Thyroid gland (tissue), 4 donors: ENCODE measurements around the gene PRLH. TPM values are rescaled to one million over a fixed set of nuclear protein-coding genes. Genes with fewer than 3 reads are reported as not detected.
A peak's percentile ranks its signal among the peaks of the same experiment; 100 is the strongest.

Experiments
- DNase-seq, 2 donors: peaks; one replicate each; pipeline ENCODE4 v3.0.0-alpha.2; 2019
- H3K27ac ChIP-seq, 3 donors: fragments of 200-600 bp; sonication (generic); 1 replicate in 2 of 3; 2 replicates in 1 of 3; pipeline ENCODE4 v1.5.1; 2016 to 2019; ENCODE audit warnings: mild to moderate bottlenecking in 1 of 3, moderate library complexity in 1 of 3
- H3K27me3 ChIP-seq: fragments of 200-600 bp; sonication (generic); one replicate; pipeline ENCODE4 v1.5.1; 2019
- H3K36me3 ChIP-seq, 2 donors: fragments of 200-600 bp; sonication (generic); one replicate each; pipeline ENCODE4 v1.5.1; 2016 to 2019
- H3K4me1 ChIP-seq, 2 donors: fragments of 200-600 bp; sonication (generic); one replicate each; pipeline ENCODE4 v1.5.1; 2017 to 2019
- H3K4me3 ChIP-seq, 3 donors: fragments of 200-600 bp; sonication (generic); replicated peaks in 1 of 3; 1 replicate in 2 of 3; 2 replicates in 1 of 3; pipeline ENCODE4 v1.5.1; 2016; ENCODE audit warnings: mild to moderate bottlenecking in 1 of 3
- H3K9me3 ChIP-seq: fragments of 200-600 bp; sonication (generic); one replicate; pipeline ENCODE4 v1.5.1; 2017
- POLR2A ChIP-seq, 2 donors: fragments of 450-650 bp; IDR thresholded peaks; one replicate each; pipeline ENCODE4 v1.6.1; 2017; ENCODE audit warnings: antibody characterized with exemption in 2 of 2, mild to moderate bottlenecking in 2 of 2, moderate library complexity in 1 of 2
- WGBS, 2 donors: methylation state at CpG; one replicate each; pipeline ENCODE4 v1.1.5; 2017; 5-methylcytosine and 5-hydroxymethylcytosine counted together
- intact Hi-C: fragments of 100-400 bp; cut with DNase I; formaldehyde crosslinking; loops from one replicate; pipeline ENCODE4 v1.15.1; 2023
- total RNA-seq, 4 donors: library from RNA; depleted of rRNA; stranded (reverse); fragments of >200 nt; gene quantifications; one replicate each; pipeline ENCODE4 v1.2.3, GENCODE V29; 2016
- TF ChIP-seq, protein P1 (sequence below), 6 experiments: fragments of 200-600 bp in 3 of 6; fragments of 450-650 bp in 3 of 6; sonication (generic) in 3 of 6; IDR thresholded peaks; one replicate each; pipeline ENCODE4 v1.5.1; 2016 to 2019; ENCODE audit warnings: antibody characterized with exemption in 6 of 6, mild to moderate bottlenecking in 2 of 6, inconsistent platforms in 1 of 6, moderate library complexity in 1 of 6

Gene PRLH
- total RNA-seq, 4 donors from 2014 or later, result not detected

DNA sequence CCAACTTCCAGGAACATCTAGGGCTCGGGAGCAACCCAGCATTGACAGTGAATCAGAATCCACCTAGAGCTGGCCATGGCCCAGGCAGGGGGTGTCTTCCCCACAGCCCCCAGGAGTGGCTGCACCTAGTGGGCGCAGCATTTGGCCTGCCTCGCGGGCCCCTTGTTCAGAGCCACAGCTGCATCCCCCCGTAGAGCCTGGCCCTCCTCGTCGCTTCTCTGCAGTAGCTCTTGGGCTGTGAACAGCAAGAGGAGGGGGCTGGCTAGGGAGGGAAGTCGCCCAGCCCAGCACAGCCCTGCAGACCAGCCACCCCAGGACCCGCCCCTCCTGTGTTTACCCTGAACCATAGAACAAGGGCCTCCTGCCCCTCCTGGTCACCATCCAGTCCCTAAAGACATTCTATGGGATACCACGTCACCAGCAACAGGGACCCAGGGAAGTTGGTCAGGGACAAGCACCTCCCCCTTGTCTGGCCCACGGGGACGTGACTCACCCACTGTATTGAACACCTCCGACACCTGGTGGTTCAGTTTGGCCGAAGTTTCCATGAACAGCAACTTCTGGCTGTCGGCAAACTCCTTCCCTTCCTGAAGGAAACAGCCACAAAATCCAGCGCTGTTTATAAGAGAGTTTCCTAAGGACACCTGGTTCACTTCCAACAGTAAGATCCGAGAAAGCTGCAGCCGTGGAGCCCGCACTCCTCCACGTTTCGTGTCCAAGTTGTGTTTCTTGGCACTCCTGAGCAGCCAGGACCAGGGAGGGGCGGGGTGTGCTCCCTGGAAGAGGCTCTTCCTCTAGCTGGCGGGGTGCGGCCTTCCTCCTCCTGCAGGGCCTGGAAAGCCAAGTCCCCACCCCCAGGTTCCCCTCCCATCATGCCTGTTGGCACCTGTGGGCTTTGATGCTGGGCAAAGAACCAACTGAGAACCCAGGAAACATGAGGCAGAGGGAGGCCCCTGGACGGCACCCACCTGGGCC, 8.8 kb downstream of the PRLH start:
- Histone ChIP-seq H3K27ac (peak overlapping the region in 1 of 3 donors; percentile 5), H3K9me3 (no peaks in the 10 kb centered on the region), H3K27me3 (no peaks in the 10 kb centered on the region), H3K36me3 (no peaks in the 10 kb centered on the region), H3K4me3 (no peak overlapping the region), H3K4me1 (peaks cover 5 to 15% of the 10 kb centered on the region in 2 donors)
- intact Hi-C loops, result loop anchor here (5.0 to 10.0 kb wide), 3 partner anchors 52 to 420 kb away; partner anchors contain the start of gene LRRFIP1
- peak; percentile 56 to 59 for DNase-seq
- TF ChIP-seq, protein P1, sequence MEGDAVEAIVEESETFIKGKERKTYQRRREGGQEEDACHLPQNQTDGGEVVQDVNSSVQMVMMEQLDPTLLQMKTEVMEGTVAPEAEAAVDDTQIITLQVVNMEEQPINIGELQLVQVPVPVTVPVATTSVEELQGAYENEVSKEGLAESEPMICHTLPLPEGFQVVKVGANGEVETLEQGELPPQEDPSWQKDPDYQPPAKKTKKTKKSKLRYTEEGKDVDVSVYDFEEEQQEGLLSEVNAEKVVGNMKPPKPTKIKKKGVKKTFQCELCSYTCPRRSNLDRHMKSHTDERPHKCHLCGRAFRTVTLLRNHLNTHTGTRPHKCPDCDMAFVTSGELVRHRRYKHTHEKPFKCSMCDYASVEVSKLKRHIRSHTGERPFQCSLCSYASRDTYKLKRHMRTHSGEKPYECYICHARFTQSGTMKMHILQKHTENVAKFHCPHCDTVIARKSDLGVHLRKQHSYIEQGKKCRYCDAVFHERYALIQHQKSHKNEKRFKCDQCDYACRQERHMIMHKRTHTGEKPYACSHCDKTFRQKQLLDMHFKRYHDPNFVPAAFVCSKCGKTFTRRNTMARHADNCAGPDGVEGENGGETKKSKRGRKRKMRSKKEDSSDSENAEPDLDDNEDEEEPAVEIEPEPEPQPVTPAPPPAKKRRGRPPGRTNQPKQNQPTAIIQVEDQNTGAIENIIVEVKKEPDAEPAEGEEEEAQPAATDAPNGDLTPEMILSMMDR (IDR thresholded peaks at IDR 0.05), result no peak
- TF ChIP-seq POLR2A (IDR thresholded peaks at IDR 0.05), result no peak
- 57 to 88% methylated on average over 12 to 17 of the region's 25 CpGs for WGBS, 2 donors

DNA sequence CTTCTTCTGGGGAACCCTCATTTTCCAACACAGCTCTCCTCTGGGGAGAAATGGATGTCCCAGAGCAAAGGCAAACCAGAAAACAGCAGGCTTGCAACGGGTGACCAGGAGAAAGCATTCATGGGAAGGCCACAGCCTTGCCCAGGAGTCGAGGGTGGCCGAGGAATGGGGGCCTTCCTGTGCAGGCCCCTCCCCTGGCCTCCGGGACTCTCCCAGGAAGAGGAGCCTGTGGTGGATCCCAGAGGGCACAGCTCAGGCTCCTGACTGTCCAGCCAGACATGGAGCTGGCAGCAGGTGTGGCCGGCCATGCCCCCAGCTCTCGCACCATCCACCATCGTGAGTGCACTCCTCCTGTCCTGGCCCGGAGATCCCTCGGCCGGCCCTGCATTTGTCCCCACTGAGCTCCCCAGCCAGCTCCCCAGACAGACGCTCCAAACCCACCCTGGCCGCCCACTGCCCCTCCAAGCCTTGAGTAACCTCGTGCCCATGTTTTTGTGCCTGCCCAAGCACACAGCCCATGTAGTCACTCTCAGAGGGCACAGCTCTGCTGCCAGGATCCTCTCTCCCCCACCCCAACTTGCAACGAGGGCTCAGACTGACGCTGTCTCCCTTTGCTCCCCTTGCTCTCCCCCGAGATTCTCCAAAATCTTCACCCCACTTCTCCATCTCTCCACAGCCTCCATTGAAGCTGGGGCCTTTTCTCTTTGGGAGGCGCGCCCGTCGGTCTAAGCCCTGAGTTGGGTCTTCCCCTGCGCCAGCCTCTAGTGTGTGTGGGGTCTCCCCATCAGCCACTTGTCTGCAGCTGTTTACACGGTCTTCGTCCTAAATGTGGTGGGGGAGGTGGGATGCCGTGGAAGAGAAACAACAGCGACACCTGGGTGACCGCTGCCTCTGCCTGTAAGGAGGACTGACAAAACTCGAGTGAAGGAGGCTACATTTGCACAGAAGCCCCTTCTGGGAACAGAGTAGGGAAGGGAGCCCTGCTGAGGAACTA, 9.8 kb downstream of the PRLH start:
- TF ChIP-seq, protein P1 (IDR thresholded peaks at IDR 0.05), result no peak
- TF ChIP-seq POLR2A (IDR thresholded peaks at IDR 0.05), result no peak
- 90 to 91% methylated on average over 26 to 27 of the region's 27 CpGs for WGBS, 2 donors
- intact Hi-C loops, result loop anchor here (5.0 to 10.0 kb wide), 2 partner anchors 51 to 421 kb away; partner anchors contain the start of gene LRRFIP1
- Histone ChIP-seq H3K27me3 (no peaks in the 10 kb centered on the region), H3K9me3 (no peaks in the 10 kb centered on the region), H3K4me1 (peaks cover 10 to 19% of the 10 kb centered on the region in 2 donors), H3K27ac (no peak overlapping the region), H3K4me3 (no peak overlapping the region), H3K36me3 (no peaks in the 10 kb centered on the region)
- no peak for DNase-seq

DNA sequence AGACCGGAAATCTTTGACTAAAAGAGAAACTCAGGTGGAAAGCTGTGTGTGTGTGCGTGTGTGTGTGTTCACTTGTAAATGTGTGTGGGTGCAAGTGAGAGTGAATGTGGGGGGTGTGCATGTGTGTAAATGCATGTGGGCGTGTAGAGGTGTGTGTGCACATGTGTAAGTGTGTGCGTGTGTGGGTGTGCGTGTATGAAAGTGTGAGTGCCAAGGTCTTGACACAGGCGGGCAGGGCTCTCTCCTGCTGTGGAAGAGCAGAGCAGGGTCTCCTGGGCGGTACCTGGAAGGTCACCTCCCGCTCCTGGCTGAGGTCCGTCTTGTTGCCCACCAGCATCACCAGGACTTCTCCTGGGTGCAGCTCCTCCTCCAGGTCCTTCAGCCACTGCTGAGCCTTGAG, 10.6 kb downstream of the PRLH start:
- Histone ChIP-seq H3K4me1 (peaks cover 15 to 22% of the 10 kb centered on the region in 2 donors), H3K36me3 (no peaks in the 10 kb centered on the region), H3K4me3 (no peak overlapping the region), H3K27me3 (no peaks in the 10 kb centered on the region), H3K27ac (no peak overlapping the region), H3K9me3 (no peaks in the 10 kb centered on the region)
- 96 to 97% methylated on average over 9 of the region's 9 CpGs for WGBS, 2 donors
- DNase-seq, result no peak
- TF ChIP-seq POLR2A (IDR thresholded peaks at IDR 0.05), result no peak
- TF ChIP-seq, protein P1 (IDR thresholded peaks at IDR 0.05), result no peak
- intact Hi-C loops, result loop anchor here (5.0 to 10.0 kb wide), 2 partner anchors 50 to 422 kb away; partner anchors contain the start of gene LRRFIP1

DNA sequence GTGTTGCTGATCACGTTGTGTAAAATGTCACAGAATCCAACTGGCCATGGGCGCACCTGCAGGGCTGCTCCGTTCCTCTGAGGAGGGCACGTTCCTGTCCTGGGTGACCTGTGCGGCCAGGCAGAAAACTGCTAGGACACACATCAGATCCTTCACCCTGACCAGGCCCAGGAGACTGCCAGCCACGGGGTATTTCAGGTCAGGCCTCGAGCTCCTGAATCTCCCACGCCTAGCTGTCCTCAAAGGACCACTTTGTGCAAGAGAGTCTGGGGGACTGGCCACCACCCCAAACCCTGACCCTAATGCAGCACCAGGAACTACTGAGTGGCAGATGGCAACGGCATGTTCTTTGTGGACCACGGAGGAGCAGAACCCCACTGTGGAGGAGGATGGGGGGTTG, 11.1 kb downstream of the PRLH start:
- H3K9me3 ChIP-seq, result no peaks in the 10 kb centered on the region
- 87 to 93% methylated on average over 9 to 10 of the region's 10 CpGs for WGBS, 2 donors
- H3K36me3 ChIP-seq, result no peaks in the 10 kb centered on the region
- no peak overlapping the region for H3K4me3 ChIP-seq
- no peak for TF ChIP-seq POLR2A (IDR thresholded peaks at IDR 0.05)
- TF ChIP-seq, protein P1 (IDR thresholded peaks at IDR 0.05), result no peak
- no peak overlapping the region for H3K27ac ChIP-seq
- H3K4me1 ChIP-seq, result peaks cover 16 to 22% of the 10 kb centered on the region in 2 donors
- intact Hi-C loops, result loop anchor here (5.0 to 10.0 kb wide), 2 partner anchors 50 to 423 kb away; partner anchors contain the start of gene LRRFIP1
- H3K27me3 ChIP-seq, result no peaks in the 10 kb centered on the region
- DNase-seq, result no peak
